Measurements from ENCODE around the gene CCDC88C. TPM values are rescaled to one million over a fixed set of nuclear protein-coding genes. Genes with fewer than 3 reads are reported as not detected.

CCDC88C gene
- total RNA-seq, 4 donors from 2014 or later, result 1.1 to 2.7 (median 2.1) TPM

GRCh38 chr14:91361233-91361811 lies 56.3 kb downstream of the CCDC88C start:
- in situ Hi-C loops (cut with MboI; ENCODE audit: low sequenced_read_pairs in 4 of 4), result no loop called here
- no peaks in the 10 kb centered on the region for H3K4me1 ChIP-seq

GRCh38 chr14:91360490-91361232 lies 57.0 kb downstream of the CCDC88C start:
- no peak overlapping the region for H3K4me3 ChIP-seq
- no peak overlapping the region for H3K27ac ChIP-seq
- TF ChIP-seq POLR2A (IDR thresholded peaks at IDR 0.05) (no peak), CTCF (IDR thresholded peaks at IDR 0.05 in 4 of 5, conservative IDR thresholded peaks at IDR 0.05 in 1 of 5) (no peak)
- no peaks in the 10 kb centered on the region for H3K4me1 ChIP-seq
- no peaks in the 10 kb centered on the region for H3K9me3 ChIP-seq
- in situ Hi-C loops (cut with MboI; ENCODE audit: low sequenced_read_pairs in 4 of 4), result no loop called here
- no peaks in the 10 kb centered on the region for H3K36me3 ChIP-seq
- intact Hi-C loops (cut with DNase I; ENCODE audit: low total_unique reads), result no loop called here
- DNase-seq (no peak), ATAC-seq (no peak)
- H3K27me3 ChIP-seq, result no peaks in the 10 kb centered on the region

More at GRCh38 chr14:91361233-91361811, 56.3 kb downstream of the CCDC88C start:
- TF ChIP-seq POLR2A (IDR thresholded peaks at IDR 0.05) (no peak), CTCF (IDR thresholded peaks at IDR 0.05 in 4 of 5, conservative IDR thresholded peaks at IDR 0.05 in 1 of 5) (no peak)
- DNase-seq (no peak), ATAC-seq (no peak)
- no peaks in the 10 kb centered on the region for H3K27me3 ChIP-seq
- intact Hi-C loops (cut with DNase I; ENCODE audit: low total_unique reads), result no loop called here
- no peak overlapping the region for H3K27ac ChIP-seq
- H3K9me3 ChIP-seq, result no peaks in the 10 kb centered on the region
- H3K4me3 ChIP-seq, result no peak overlapping the region
- no peaks in the 10 kb centered on the region for H3K36me3 ChIP-seq

GRCh38 chr14:91358654-91359220 lies 58.9 kb downstream of the CCDC88C start:
- H3K36me3 ChIP-seq, result no peaks in the 10 kb centered on the region
- H3K9me3 ChIP-seq, result no peaks in the 10 kb centered on the region
- intact Hi-C loops (cut with DNase I; ENCODE audit: low total_unique reads), result no loop called here
- no peak overlapping the region for H3K27ac ChIP-seq
- no peak for ATAC-seq
- no peak overlapping the region for H3K4me3 ChIP-seq
- TF ChIP-seq POLR2A (IDR thresholded peaks at IDR 0.05) (no peak), CTCF (IDR thresholded peaks at IDR 0.05 in 4 of 5, conservative IDR thresholded peaks at IDR 0.05 in 1 of 5) (no peak)
- no peak for DNase-seq
- H3K27me3 ChIP-seq, result no peaks in the 10 kb centered on the region
- in situ Hi-C loops (cut with MboI; ENCODE audit: low sequenced_read_pairs in 4 of 4), result no loop called here
- H3K4me1 ChIP-seq, result no peaks in the 10 kb centered on the region

GRCh38 chr14:91358025-91358319 lies 59.6 kb downstream of the CCDC88C start:
- H3K27ac ChIP-seq, result no peak overlapping the region
- TF ChIP-seq CTCF (IDR thresholded peaks at IDR 0.05 in 4 of 5, conservative IDR thresholded peaks at IDR 0.05 in 1 of 5), result no peak
- no peak for TF ChIP-seq POLR2A (IDR thresholded peaks at IDR 0.05)
- DNase-seq (no peak), ATAC-seq (no peak)
- no peaks in the 10 kb centered on the region for H3K9me3 ChIP-seq
- H3K4me1 ChIP-seq, result no peaks in the 10 kb centered on the region
- intact Hi-C loops (cut with DNase I; ENCODE audit: low total_unique reads), result no loop called here
- H3K27me3 ChIP-seq, result no peaks in the 10 kb centered on the region
- no peaks in the 10 kb centered on the region for H3K36me3 ChIP-seq
- no peak overlapping the region for H3K4me3 ChIP-seq
- in situ Hi-C loops (cut with MboI; ENCODE audit: low sequenced_read_pairs in 4 of 4), result no loop called here
